Measurements from ENCODE around the gene CFAP20. TPM values are rescaled to one million over a fixed set of nuclear protein-coding genes. Genes with fewer than 3 reads are reported as not detected.

CFAP20 gene
- total RNA-seq, 1 experiment from 2014 or later, result 97.3 TPM

Other genes with a start within 250 kb of the CFAP20 start
- not detected in 2 replicates for gene CNGB1, start 158.3 kb downstream of the CFAP20 start, total RNA-seq (2014; rRNA removed; shearing (Covaris generic))
- gene ZNF319, start 128.7 kb downstream of the CFAP20 start, total RNA-seq (2014; rRNA removed; shearing (Covaris generic)), result 4.2 and 4.5 TPM in 2 replicates
- 47.8 and 74.4 TPM in 2 replicates for gene USB1, start 128.0 kb downstream of the CFAP20 start, total RNA-seq (2014; rRNA removed; shearing (Covaris generic))
- gene MMP15, start 103.6 kb downstream of the CFAP20 start, total RNA-seq (2014; rRNA removed; shearing (Covaris generic)), result 2.5 and 3.1 TPM in 2 replicates
- gene CSNK2A2, start 68.7 kb upstream of the CFAP20 start, total RNA-seq (2014; rRNA removed; shearing (Covaris generic)), result 14.8 and 36.1 TPM in 2 replicates
- gene PRSS54, start 165.6 kb upstream of the CFAP20 start, total RNA-seq (2014; rRNA removed; shearing (Covaris generic)), result not detected in 2 replicates